GM13977 (cell line): ENCODE measurements around the gene OR52K2.

Experiments used
- DNase-seq: peaks from one replicate; pipeline ENCODE4 v3.0.0; 2012; ENCODE audit warnings: low spot score
- in situ Hi-C: fragments of 300-500 bp; cut with MboI; formaldehyde crosslinking; loops from one replicate; pipeline ENCODE4 v1.12.0; 2022; ENCODE audit warnings: low sequenced_read_pairs, low pct_unique_long_range_greater_than_20kb, mixed read lengths, inconsistent platforms; ENCODE audit not compliant: unreplicated experiment
- TF ChIP-seq, protein P1 (sequence below): IDR thresholded peaks from 2 replicates; pipeline ENCODE4 v1.5.1; 2012; ENCODE audit warnings: mild to moderate bottlenecking, control low read depth; ENCODE audit not compliant: insufficient read depth; ENCODE audit errors: extremely low read depth, missing control alignments

The OR52K2 gene

GRCh38 chr11:4491878-4492606, 42.9 kb downstream of the OR52K2 start:
- no peak for DNase-seq
- in situ Hi-C loops = no loop called here

GRCh38 chr11:4493480-4493818, 44.4 kb downstream of the OR52K2 start:
- in situ Hi-C loops = no loop called here
- TF ChIP-seq, protein P1, sequence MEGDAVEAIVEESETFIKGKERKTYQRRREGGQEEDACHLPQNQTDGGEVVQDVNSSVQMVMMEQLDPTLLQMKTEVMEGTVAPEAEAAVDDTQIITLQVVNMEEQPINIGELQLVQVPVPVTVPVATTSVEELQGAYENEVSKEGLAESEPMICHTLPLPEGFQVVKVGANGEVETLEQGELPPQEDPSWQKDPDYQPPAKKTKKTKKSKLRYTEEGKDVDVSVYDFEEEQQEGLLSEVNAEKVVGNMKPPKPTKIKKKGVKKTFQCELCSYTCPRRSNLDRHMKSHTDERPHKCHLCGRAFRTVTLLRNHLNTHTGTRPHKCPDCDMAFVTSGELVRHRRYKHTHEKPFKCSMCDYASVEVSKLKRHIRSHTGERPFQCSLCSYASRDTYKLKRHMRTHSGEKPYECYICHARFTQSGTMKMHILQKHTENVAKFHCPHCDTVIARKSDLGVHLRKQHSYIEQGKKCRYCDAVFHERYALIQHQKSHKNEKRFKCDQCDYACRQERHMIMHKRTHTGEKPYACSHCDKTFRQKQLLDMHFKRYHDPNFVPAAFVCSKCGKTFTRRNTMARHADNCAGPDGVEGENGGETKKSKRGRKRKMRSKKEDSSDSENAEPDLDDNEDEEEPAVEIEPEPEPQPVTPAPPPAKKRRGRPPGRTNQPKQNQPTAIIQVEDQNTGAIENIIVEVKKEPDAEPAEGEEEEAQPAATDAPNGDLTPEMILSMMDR = no peak
- DNase-seq = no peak

More at GRCh38 chr11:4491878-4492606, 42.9 kb downstream of the OR52K2 start:
- TF ChIP-seq, protein P1 = no peak

DNA sequence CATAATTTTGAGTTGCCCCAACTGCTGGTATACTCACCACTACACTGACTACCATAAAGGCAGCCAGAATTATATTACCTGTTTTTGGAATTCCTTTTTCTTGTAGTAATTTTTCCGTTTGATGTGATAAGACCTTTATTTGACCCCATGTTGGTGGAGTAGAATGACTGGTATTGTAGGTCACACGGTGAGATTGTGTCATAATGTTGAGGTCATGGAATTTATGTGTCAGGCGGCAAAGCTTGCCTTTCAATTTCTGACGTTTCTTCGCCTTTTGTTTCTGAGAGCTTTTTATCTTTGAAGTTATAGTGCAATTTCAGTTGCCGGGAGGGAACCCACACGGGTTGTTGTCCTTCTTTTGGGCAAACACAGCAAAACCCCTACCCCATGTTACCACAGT, 46.4 kb downstream of the OR52K2 start:
- TF ChIP-seq, protein P1 = no peak
- DNase-seq = no peak
- in situ Hi-C loops = no loop called here

DNA sequence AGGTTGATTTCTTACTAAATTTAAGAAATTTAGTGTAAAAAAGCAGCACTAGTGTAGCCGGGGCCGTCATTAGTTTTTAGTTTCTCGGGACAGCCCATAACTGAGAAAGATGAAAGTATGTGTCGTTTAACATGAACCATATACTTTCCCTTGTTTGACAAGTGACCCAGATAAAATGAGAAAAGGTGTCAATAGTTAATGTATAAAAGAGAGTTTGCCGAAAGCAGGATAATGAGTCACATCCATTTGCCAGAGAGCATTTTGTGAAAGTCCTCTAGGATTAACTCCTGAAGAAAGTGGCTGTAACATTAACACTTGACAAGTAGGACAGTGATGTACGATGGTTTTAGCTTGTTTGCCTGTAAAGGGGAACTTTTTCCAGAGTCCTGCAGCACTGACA, 46.9 kb downstream of the OR52K2 start:
- TF ChIP-seq, protein P1 = no peak
- in situ Hi-C loops = no loop called here
- DNase-seq = no peak

GRCh38 chr11:4496557-4497248, 47.6 kb downstream of the OR52K2 start:
- TF ChIP-seq, protein P1 = no peak

More at GRCh38 chr11:4496557-4497248, 47.6 kb downstream of the OR52K2 start:
- in situ Hi-C loops = no loop called here
- DNase-seq = no peak
